Epithelial cell of proximal tubule (primary cell): ENCODE measurements around the gene TRABD2B. TPM values are rescaled to one million over a fixed set of nuclear protein-coding genes. Genes with fewer than 3 reads are reported as not detected.

Source experiments
- DNase-seq: peaks from one replicate; pipeline ENCODE4 v3.0.0-alpha.2; 2011; ENCODE audit warnings: low read depth
- H3K4me3 ChIP-seq: 2 replicates; pipeline ENCODE4 v1.5.1; 2011; ENCODE audit warnings: low read depth, mild to moderate bottlenecking, low read length
- total RNA-seq: library from RNA; depleted of rRNA; stranded (reverse); fragments of >200 nt; gene quantifications from 2 replicates; pipeline ENCODE4 v1.2.3, GENCODE V29; 2015
- TF ChIP-seq, protein P1 (sequence below): conservative IDR thresholded peaks from 2 replicates; pipeline ENCODE4 v1.5.1; 2012; ENCODE audit warnings: low read depth, mild to moderate bottlenecking, low read length

Gene TRABD2B
- total RNA-seq, 1 donor from 2014 or later, result 0.46 TPM

DNA sequence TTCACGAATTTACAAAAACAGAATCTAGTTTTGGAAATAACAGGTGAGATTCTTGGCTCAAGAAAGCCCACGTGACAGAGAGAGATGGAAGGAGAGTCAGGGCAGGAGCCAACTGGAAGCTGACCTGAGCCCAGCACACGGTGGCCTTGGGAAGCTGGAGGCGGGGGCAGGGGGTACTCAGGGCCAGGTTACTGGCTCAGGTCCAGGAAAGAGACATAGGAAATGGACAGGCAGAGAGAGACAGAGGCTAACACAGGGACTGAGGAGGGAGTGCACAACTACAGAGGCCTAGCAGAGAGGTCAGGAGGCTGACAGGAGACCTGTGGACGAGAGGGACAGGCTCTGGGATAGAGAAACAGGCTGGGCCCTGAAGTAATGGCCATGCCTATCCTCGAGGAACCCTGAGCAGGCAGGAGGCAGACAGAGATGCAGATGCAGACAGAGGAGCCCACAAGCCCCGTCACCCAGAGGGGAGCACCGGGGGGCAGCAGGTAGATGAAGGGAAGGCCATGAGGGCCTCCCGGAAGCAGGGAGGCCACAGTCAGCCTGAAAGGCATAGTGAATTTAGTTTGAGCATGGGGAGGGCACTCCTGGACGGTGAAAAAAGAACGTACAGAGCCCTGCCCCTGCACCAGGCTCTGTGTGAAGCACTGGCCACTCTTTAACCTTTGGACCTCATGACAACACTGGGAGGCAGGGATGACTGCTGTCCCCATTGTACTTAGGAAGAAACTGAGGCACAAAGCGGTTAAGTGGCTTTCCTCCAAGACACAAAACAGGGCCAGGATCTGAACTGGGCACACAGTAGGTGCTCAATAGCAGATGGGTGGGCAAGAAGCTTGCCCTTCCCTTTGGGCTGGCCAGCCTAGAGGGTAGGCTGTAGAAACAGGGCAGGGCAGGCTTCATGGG is 230.1 kb downstream of the TRABD2B start:
- DNase-seq, result no peak
- TF ChIP-seq, protein P1, sequence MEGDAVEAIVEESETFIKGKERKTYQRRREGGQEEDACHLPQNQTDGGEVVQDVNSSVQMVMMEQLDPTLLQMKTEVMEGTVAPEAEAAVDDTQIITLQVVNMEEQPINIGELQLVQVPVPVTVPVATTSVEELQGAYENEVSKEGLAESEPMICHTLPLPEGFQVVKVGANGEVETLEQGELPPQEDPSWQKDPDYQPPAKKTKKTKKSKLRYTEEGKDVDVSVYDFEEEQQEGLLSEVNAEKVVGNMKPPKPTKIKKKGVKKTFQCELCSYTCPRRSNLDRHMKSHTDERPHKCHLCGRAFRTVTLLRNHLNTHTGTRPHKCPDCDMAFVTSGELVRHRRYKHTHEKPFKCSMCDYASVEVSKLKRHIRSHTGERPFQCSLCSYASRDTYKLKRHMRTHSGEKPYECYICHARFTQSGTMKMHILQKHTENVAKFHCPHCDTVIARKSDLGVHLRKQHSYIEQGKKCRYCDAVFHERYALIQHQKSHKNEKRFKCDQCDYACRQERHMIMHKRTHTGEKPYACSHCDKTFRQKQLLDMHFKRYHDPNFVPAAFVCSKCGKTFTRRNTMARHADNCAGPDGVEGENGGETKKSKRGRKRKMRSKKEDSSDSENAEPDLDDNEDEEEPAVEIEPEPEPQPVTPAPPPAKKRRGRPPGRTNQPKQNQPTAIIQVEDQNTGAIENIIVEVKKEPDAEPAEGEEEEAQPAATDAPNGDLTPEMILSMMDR, result no peak
- no peak overlapping the region for H3K4me3 ChIP-seq

DNA sequence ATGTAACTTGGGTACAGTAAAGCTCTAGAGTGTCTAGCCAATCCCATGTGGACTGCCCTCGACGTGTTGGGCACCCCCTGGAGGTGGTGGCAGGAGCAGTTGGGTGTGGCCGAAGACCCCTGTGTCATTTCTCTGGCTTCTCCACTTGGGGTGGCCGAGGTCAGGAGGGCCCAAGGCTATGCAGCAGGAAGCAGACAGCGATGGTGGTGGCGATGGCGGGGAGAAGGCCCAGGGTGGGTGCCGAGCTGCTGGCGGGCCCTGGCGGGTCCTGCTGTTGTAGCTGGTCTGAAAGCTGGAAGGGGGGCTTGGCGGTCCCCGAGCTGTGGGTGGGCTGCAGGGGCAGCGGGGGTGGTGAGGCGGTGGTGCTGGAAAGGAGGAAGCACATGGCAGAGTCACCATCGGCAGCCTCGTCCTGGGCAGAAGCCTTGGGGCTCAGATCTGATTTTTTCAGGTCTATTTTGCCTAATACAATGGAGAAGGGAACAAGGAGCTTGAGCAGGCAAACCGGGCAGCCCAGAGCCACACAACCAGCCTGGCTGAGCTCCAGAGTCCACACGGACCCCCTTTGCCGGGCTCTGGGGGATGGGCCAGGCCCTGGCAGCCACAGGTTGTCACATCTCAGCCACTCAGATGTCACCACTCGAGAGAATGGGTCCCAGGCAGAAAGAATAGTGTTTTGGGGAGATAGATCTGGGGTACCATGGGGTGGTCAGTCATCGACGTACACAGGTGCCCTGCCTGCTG is 231.3 kb downstream of the TRABD2B start:
- TF ChIP-seq, protein P1, result no peak
- DNase-seq, result no peak
- no peak overlapping the region for H3K4me3 ChIP-seq

DNA sequence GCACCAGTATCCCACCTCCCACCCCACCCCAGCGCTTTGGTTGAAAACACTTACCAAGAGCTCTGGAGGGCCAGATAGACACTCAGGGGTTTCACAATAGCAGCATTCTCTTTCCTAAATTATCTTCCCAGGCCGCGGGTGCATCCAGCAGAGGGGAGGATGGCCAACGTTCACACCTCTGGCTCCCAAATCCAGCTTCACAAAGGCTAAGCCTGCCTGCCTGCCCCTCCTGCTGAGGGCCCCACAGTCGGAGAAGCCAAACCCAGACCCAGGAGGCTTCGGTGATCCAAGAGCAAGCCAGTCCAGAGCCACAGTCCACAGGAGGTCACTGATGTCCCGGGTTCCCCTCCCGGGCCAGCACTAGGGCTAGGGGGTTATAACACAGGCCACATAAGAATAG is 231.9 kb downstream of the TRABD2B start:
- no peak overlapping the region for H3K4me3 ChIP-seq
- TF ChIP-seq, protein P1, result no peak
- DNase-seq, result no peak

DNA sequence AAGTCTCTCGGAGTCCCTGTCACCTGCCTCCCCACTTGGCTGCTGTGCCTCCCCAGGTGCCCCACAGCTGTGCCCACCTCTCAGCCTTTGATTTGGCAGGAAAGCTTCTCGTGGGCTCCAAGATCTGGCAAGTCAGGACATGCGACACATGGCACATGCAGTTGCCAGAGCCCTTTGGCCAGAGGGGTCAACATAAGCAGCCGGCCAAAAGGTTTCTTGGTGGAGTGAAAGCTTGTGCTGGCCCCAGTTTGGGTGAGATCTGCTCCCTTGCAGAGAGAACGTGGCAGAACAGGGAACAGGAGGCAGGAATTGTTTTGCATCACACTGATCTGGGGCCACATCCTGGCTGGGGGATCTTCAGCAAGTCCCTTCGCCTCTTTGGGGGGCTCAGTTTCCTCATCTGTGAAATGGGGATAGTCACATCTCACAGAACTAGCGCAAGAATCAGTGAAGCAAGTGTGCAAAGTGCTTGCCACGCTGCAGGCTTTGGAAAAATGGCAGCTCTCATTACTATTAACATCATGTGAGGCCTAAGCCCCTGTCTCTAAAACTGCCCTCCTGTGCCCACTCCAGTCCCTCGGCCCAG is 232.6 kb downstream of the TRABD2B start:
- TF ChIP-seq, protein P1, result no peak
- DNase-seq, result no peak
- H3K4me3 ChIP-seq, result no peak overlapping the region

DNA sequence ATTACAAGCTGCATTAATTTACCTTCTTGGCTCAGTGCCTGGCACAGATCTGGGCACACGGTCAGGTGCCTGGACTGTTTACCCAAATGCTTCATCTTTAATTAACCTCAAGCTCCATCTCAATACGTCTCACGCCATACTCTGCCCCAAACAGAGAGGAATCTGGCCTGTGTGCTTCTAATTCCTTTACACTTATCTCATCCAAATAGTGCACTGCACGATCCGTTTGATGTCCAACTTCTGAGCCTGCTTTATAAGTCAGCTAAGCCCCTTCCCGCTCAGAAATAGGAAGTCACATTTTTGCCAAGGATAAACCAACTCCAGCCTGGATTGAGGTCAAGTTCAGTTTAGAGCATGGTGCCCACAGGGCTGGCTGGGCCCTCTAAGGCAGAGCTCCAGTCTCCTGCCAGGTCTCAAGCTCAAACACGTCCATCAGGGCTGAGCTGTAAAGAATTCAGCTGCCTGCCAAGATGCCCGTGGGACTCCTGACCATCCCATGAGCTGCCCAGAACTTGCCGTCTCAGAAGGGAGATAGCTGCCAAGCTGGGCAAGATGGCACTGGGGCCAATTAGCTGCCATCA is 233.5 kb downstream of the TRABD2B start:
- no peak for DNase-seq
- no peak overlapping the region for H3K4me3 ChIP-seq
- TF ChIP-seq, protein P1, result no peak

DNA sequence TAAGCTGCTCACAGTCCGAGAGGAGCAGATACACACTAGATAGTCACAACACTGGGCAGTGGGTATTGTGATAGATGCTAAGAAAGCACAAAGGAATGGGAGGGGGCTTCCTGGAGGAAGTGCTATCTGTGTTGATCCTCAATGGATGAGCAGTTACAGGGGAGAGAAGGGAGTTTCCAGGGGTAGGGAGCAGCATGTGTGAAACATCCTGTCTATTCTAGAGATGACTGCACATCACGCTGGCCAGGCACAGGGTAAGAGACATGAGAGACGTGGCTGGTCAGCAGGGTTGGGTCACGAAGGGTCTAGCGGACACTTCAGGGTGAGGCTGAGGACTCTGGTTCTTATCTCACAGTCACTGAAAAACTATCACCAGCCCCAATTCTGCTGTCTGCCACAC is 235.2 kb downstream of the TRABD2B start:
- no peak for DNase-seq
- TF ChIP-seq, protein P1, result no peak
- no peak overlapping the region for H3K4me3 ChIP-seq
